ENCODE measurements around the gene HS3ST6.
"Not testable (repeated sequence)": the region's sequence is repeated elsewhere in the genome, so short reads cannot be mapped to it uniquely, and the experiment has no call there.

HS3ST6 gene

GRCh38 chr16:1899641-1900451, 18.4 kb downstream of the HS3ST6 start:
- no peak overlapping the region for H3K27ac ChIP-seq
- no peak overlapping the region for H3K4me3 ChIP-seq (ENCODE audit: low read depth, low read length)
- no peaks in the 10 kb centered on the region for H3K27me3 ChIP-seq (ENCODE audit: insufficient read depth, low read depth, severe bottlenecking)
- no peak for DNase-seq
- no peak for TF ChIP-seq CTCF (IDR thresholded peaks at IDR 0.05; ENCODE audit: low read depth, low read length)
- H3K9me3 ChIP-seq (ENCODE audit: severe bottlenecking), result no peaks in the 10 kb centered on the region
- no peaks in the 10 kb centered on the region for H3K36me3 ChIP-seq

- not testable (repeated sequence) for H3K36me3 ChIP-seq; H3K27ac ChIP-seq; DNase-seq; H3K4me3 ChIP-seq (ENCODE audit: low read depth, low read length); H3K27me3 ChIP-seq (ENCODE audit: insufficient read depth, low read depth, severe bottlenecking); H3K9me3 ChIP-seq (ENCODE audit: severe bottlenecking)
Measured at GRCh38 chr16:1897692-1898091, 20.5 kb downstream of the HS3ST6 start.

- no peak overlapping the region for H3K4me3 ChIP-seq (ENCODE audit: low read depth, low read length)
- H3K36me3 ChIP-seq, result no peaks in the 10 kb centered on the region
- no peak for TF ChIP-seq CTCF (IDR thresholded peaks at IDR 0.05; ENCODE audit: low read depth, low read length)
- H3K27me3 ChIP-seq (ENCODE audit: insufficient read depth, low read depth, severe bottlenecking), result no peaks in the 10 kb centered on the region
- no peak overlapping the region for H3K27ac ChIP-seq
- DNase-seq, result no peak
- H3K9me3 ChIP-seq (ENCODE audit: severe bottlenecking), result no peaks in the 10 kb centered on the region
Measured at GRCh38 chr16:1895949-1896675, 22.1 kb downstream of the HS3ST6 start.

- Histone ChIP-seq H3K4me3 (ENCODE audit: low read depth, low read length) (no peak overlapping the region), H3K27me3 (ENCODE audit: insufficient read depth, low read depth, severe bottlenecking) (no peaks in the 10 kb centered on the region), H3K9me3 (ENCODE audit: severe bottlenecking) (no peaks in the 10 kb centered on the region), H3K36me3 (no peaks in the 10 kb centered on the region), H3K27ac (no peak overlapping the region)
- DNase-seq, result no peak
- TF ChIP-seq CTCF (IDR thresholded peaks at IDR 0.05; ENCODE audit: low read depth, low read length), result no peak
Measured at GRCh38 chr16:1895068-1895467, 23.1 kb downstream of the HS3ST6 start.

- no peak for DNase-seq
- no peak overlapping the region for H3K27ac ChIP-seq
- TF ChIP-seq CTCF (IDR thresholded peaks at IDR 0.05; ENCODE audit: low read depth, low read length), result no peak
- H3K27me3 ChIP-seq (ENCODE audit: insufficient read depth, low read depth, severe bottlenecking), result no peaks in the 10 kb centered on the region
- H3K36me3 ChIP-seq, result no peaks in the 10 kb centered on the region
- H3K9me3 ChIP-seq (ENCODE audit: severe bottlenecking), result no peaks in the 10 kb centered on the region
- no peak overlapping the region for H3K4me3 ChIP-seq (ENCODE audit: low read depth, low read length)
Measured at GRCh38 chr16:1890708-1891050, 27.5 kb downstream of the HS3ST6 start.

- H3K9me3 ChIP-seq (ENCODE audit: severe bottlenecking), result no peaks in the 10 kb centered on the region
- H3K27me3 ChIP-seq (ENCODE audit: insufficient read depth, low read depth, severe bottlenecking), result no peaks in the 10 kb centered on the region
- H3K36me3 ChIP-seq, result no peaks in the 10 kb centered on the region
- no peak for TF ChIP-seq CTCF (IDR thresholded peaks at IDR 0.05; ENCODE audit: low read depth, low read length)
- DNase-seq, result no peak
- H3K27ac ChIP-seq, result no peak overlapping the region
- no peak overlapping the region for H3K4me3 ChIP-seq (ENCODE audit: low read depth, low read length)
Measured at GRCh38 chr16:1890024-1890707, 28.0 kb downstream of the HS3ST6 start.
